HEK293T (cell line): ENCODE data around the gene CCDC40.

Experiments used
- CTCF ChIA-PET: fragments of 350-600 bp; formaldehyde crosslinking; extraction: SDS; loops from one replicate; lab custom pipeline; 2021; ENCODE audit warnings: antibody characterized with exemption, inconsistent platforms; lab: Yijun Ruan, JAX
- POLR2A ChIA-PET: fragments of 350-600 bp; formaldehyde crosslinking; extraction: SDS; loops from one replicate; lab custom pipeline; 2020; ENCODE audit warnings: antibody characterized with exemption, inconsistent platforms; lab: Yijun Ruan, JAX
- DNase-seq: peaks from one replicate; pipeline ENCODE4 v3.0.0; 2012; ENCODE audit warnings: mixed read lengths; ENCODE audit errors: extremely low spot score
- ARNT ChIP-seq: fragments of 450-650 bp; IDR thresholded peaks from 2 replicates; pipeline ENCODE4 v1.6.1; 2017; ENCODE audit warnings: mild to moderate bottlenecking
- BHLHE40 ChIP-seq: fragments of 450-650 bp; IDR thresholded peaks from 2 replicates; pipeline ENCODE4 v1.6.1; 2016; ENCODE audit warnings: mild to moderate bottlenecking, moderate library complexity, borderline replicate concordance
- CTBP1 ChIP-seq: fragments of 450-650 bp; IDR thresholded peaks from 2 replicates; pipeline ENCODE4 v1.6.1; 2016; ENCODE audit warnings: borderline replicate concordance
- ELF4 ChIP-seq: fragments of 450-650 bp; IDR thresholded peaks from 2 replicates; pipeline ENCODE4 v1.6.1; 2017; ENCODE audit warnings: antibody characterized with exemption
- FOXA1 ChIP-seq: fragments of 450-650 bp; IDR thresholded peaks from 2 replicates; pipeline ENCODE4 v1.6.1; 2016; ENCODE audit warnings: mild to moderate bottlenecking
- FOXK2 ChIP-seq: fragments of 450-650 bp; IDR thresholded peaks from 2 replicates; pipeline ENCODE4 v1.6.1; 2016; ENCODE audit warnings: mild to moderate bottlenecking
- FOXM1 ChIP-seq: fragments of 450-650 bp; IDR thresholded peaks from 2 replicates; pipeline ENCODE4 v1.6.1; 2017; ENCODE audit warnings: mild to moderate bottlenecking, borderline replicate concordance
- HDGF ChIP-seq: fragments of 450-650 bp; IDR thresholded peaks from 2 replicates; pipeline ENCODE4 v1.6.1; 2017; ENCODE audit warnings: antibody characterized with exemption, borderline replicate concordance
- L3MBTL2 ChIP-seq: fragments of 450-650 bp; conservative IDR thresholded peaks from 2 replicates; pipeline ENCODE4 v1.6.1; 2016; ENCODE audit warnings: mild to moderate bottlenecking
- LEF1 ChIP-seq: fragments of 450-650 bp; IDR thresholded peaks from 2 replicates; pipeline ENCODE4 v1.6.1; 2017; ENCODE audit warnings: mild to moderate bottlenecking, borderline replicate concordance
- NFRKB ChIP-seq: fragments of 450-650 bp; IDR thresholded peaks from 2 replicates; pipeline ENCODE4 v1.6.1; 2016; ENCODE audit warnings: mild to moderate bottlenecking, moderate library complexity
- PKNOX1 ChIP-seq: fragments of 450-650 bp; IDR thresholded peaks from 2 replicates; pipeline ENCODE4 v1.6.1; 2016
- SP1 ChIP-seq: fragments of 450-650 bp; IDR thresholded peaks from 2 replicates; pipeline ENCODE4 v1.6.1; 2017
- SUZ12 ChIP-seq: fragments of 450-650 bp; IDR thresholded peaks from 2 replicates; pipeline ENCODE4 v1.6.1; 2016; ENCODE audit warnings: mild to moderate bottlenecking
- TARDBP ChIP-seq: fragments of 450-650 bp; IDR thresholded peaks from 2 replicates; pipeline ENCODE4 v1.6.1; 2016
- ZNF384 ChIP-seq: fragments of 450-650 bp; IDR thresholded peaks from 2 replicates; pipeline ENCODE4 v1.6.1; 2016

The CCDC40 gene

DNA sequence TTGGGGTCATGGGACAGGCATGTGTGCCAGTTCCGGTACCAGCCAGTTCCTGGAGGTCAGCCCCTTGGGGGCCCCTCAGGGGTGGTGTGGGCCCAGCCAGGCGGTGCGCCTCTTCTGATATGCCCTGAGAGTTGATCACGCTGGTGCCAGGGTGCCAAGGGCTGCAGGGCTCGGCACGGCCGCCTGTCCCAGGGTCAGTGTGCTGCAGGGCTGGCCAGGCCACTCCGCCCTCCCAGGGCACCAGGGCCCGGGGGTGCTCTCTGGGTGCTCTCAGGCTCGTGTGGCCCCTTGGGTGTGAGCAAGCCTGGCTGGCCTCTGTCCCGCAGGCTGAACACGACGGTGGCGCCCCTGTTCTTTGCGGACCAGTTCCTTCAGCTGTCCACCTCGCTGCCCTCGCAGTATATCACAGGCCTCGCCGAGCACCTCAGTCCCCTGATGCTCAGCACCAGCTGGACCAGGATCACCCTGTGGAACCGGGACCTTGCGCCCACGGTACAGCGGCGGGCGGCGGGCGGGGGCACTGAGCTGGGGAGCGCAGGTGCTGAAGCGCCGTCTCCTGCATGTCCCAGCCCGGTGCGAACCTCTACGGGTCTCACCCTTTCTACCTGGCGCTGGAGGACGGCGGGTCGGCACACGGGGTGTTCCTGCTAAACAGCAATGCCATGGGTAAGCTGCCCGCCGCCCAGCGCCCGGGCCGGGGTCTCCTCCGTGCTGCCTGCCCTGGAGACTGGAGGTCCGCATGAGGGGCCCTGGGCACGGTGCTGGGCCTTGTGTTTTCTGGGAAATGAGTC, 71.0 kb downstream of the CCDC40 start:
- no peak for DNase-seq
- TF ChIP-seq ZNF384 (no peak), PKNOX1 (no peak), HDGF (no peak), LEF1 (no peak), ARNT (no peak), FOXK2 (no peak), BHLHE40 (no peak), SUZ12 (no peak), SP1 (no peak), FOXM1 (no peak), FOXA1 (no peak), L3MBTL2 (no peak), CTBP1 (no peak), TARDBP (no peak), ELF4 (no peak), NFRKB (no peak)
- CTCF ChIA-PET, result interaction anchor here (1.2 kb wide), 1 partner anchor 17 kb away, joined by 5 read pairs; no protein-coding TSS in a partner anchor
- POLR2A ChIA-PET, result no interaction called here

GRCh38 chr17:80108036-80108971, 71.9 kb downstream of the CCDC40 start:
- no peak for DNase-seq
- ChIA-PET POLR2A (interaction anchor here (0.5 kb wide), 1 partner anchor 30 kb away, joined by 3 read pairs; no protein-coding TSS in a partner anchor), CTCF (no interaction called here)
- no peak for TF ChIP-seq SUZ12
- no peak for TF ChIP-seq CTBP1
- no peak for TF ChIP-seq TARDBP

GRCh38 chr17:80109066-80109660, 72.7 kb downstream of the CCDC40 start:
- TF ChIP-seq ZNF384 (no peak), ARNT (no peak), PKNOX1 (no peak), SUZ12 (no peak), FOXK2 (no peak), ELF4 (no peak), BHLHE40 (no peak), HDGF (no peak), FOXA1 (no peak), NFRKB (no peak), TARDBP (no peak), L3MBTL2 (no peak)
- ChIA-PET POLR2A (interaction anchor here (2.3 kb wide), 1 partner anchor 8 kb away, joined by 16 read pairs; the partner anchor contains the start of gene GAA), CTCF (no interaction called here)

DNA sequence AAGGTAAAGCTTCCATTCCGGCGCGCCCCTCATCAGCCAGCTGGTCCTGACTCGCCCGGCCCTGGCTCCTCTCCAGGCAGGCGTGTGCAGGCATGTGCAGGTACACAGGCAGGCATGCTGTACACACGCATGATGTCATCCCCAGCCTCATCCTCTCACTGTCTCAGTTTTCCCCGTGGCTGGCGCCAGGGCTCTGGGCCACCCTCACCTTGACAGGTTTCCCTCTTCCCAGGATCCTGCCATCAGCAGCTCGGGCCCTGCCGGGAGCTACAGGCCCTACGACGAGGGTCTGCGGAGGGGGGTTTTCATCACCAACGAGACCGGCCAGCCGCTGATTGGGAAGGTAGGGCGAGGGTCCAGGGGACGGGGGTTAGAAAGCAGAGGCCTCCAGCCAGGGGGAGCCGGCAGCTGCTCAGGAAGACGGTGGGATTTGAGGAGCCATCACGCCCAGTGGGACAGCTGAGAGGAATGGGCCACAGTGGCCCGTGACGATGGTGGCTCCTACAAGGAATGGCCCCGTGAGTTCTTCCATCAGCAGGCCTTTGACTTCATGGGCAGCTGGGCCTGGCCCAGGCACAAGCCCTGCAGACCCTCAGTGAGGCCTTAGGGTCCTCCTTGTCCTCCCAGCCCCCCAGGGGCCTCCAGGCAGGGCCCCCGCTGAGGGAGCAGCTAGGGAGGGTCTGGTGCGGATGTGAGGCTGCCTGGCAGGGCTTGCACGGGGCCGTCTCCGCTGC, 73.4 kb downstream of the CCDC40 start:
- DNase-seq, result no peak
- ChIA-PET POLR2A (interaction anchor here (2.3 kb wide), 1 partner anchor 9 kb away, joined by 16 read pairs; the partner anchor contains the start of gene GAA), CTCF (no interaction called here)
- TF ChIP-seq FOXK2 (no peak), TARDBP (no peak), ZNF384 (no peak), ELF4 (no peak), SP1 (no peak), NFRKB (no peak), CTBP1 (no peak), SUZ12 (no peak), FOXM1 (no peak), BHLHE40 (no peak), PKNOX1 (no peak), HDGF (no peak)

More at GRCh38 chr17:80109066-80109660, 72.7 kb downstream of the CCDC40 start:
- DNase-seq, result no peak

GRCh38 chr17:80110447-80110812, 74.0 kb downstream of the CCDC40 start:
- ChIA-PET POLR2A (interaction anchor here (2.3 kb wide), 1 partner anchor 9 kb away, joined by 16 read pairs; the partner anchor contains the start of gene GAA), CTCF (no interaction called here)
- DNase-seq, result no peak
- TF ChIP-seq SP1 (no peak), HDGF (no peak), CTBP1 (no peak), L3MBTL2 (no peak), LEF1 (no peak)
